HCT116 (cell line): Measurements from ENCODE around the gene USP32.

Experiments
- POLR2AphosphoS5 ChIP-seq: IDR thresholded peaks from 2 replicates; pipeline ENCODE4 v1.6.1; 2011; ENCODE audit warnings: mild to moderate bottlenecking, low read depth, low read length, moderate library complexity
- YY1 ChIP-seq: IDR thresholded peaks from 2 replicates; pipeline ENCODE4 v1.6.1; 2011; ENCODE audit warnings: low read length, low read depth, moderate library complexity, mild to moderate bottlenecking; ENCODE audit not compliant: insufficient replicate concordance; ENCODE audit errors: extremely low read depth
- ZNF274 ChIP-seq: fragments of 200-500 bp; sonication (Bioruptor generic); IDR thresholded peaks from 2 replicates; pipeline ENCODE4 v1.6.1; 2014; ENCODE audit warnings: mild to moderate bottlenecking, low read depth, low read length, inconsistent platforms
- TF ChIP-seq, protein P1 (sequence below), 3 experiments: fragments of 200-600 bp in 1 of 3; sonication (generic) in 1 of 3; IDR thresholded peaks in 2 of 3; conservative IDR thresholded peaks in 1 of 3; 2 replicates each; pipeline ENCODE4 v1.5.1; 2012 to 2017; ENCODE audit warnings: low read depth in 2 of 3, low read length in 2 of 3, antibody characterized with exemption in 1 of 3, borderline replicate concordance in 1 of 3, control low read depth in 1 of 3, mild to moderate bottlenecking in 1 of 3, mixed read lengths in 1 of 3, mixed run types in 1 of 3, moderate library complexity in 1 of 3; ENCODE audit not compliant: insufficient read depth in 1 of 3
- TF ChIP-seq, protein P2 (sequence below): IDR thresholded peaks from 2 replicates; pipeline ENCODE4 v1.6.1; 2012
- TF ChIP-seq, protein P3 (sequence below): IDR thresholded peaks from 2 replicates; pipeline ENCODE4 v1.6.1; 2012; ENCODE audit warnings: low read depth

DNA sequence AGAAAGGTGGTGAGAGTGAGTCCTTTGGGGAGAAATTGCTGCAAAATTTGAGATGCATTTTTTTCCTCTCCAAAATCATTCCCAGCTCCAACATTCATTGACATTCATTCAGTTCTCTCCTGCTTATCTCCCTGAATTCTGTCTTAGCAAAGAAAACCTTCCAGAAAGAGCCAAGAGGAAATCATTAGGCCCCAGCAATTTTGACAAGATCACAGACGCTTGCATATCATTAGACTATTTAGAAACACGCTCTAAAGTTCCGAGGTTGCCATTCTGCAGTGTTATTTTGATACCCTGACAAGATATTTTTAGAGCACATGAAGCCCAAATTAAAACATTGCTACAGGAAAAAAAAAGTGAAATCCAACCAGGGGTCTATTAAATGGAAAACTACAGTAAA lies 20.8 kb upstream of the USP32 start:
- TF ChIP-seq, protein P1, sequence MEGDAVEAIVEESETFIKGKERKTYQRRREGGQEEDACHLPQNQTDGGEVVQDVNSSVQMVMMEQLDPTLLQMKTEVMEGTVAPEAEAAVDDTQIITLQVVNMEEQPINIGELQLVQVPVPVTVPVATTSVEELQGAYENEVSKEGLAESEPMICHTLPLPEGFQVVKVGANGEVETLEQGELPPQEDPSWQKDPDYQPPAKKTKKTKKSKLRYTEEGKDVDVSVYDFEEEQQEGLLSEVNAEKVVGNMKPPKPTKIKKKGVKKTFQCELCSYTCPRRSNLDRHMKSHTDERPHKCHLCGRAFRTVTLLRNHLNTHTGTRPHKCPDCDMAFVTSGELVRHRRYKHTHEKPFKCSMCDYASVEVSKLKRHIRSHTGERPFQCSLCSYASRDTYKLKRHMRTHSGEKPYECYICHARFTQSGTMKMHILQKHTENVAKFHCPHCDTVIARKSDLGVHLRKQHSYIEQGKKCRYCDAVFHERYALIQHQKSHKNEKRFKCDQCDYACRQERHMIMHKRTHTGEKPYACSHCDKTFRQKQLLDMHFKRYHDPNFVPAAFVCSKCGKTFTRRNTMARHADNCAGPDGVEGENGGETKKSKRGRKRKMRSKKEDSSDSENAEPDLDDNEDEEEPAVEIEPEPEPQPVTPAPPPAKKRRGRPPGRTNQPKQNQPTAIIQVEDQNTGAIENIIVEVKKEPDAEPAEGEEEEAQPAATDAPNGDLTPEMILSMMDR (IDR thresholded peaks at IDR 0.05 in 2 of 3, conservative IDR thresholded peaks at IDR 0.05 in 1 of 3; ENCODE audit: borderline replicate concordance in 1 of 3, insufficient read depth in 1 of 3, low read depth in 2 of 3, low read length in 2 of 3): no peak
- TF ChIP-seq POLR2AphosphoS5: no peak
- TF ChIP-seq ZNF274: no peak
- no peak for TF ChIP-seq YY1
- TF ChIP-seq, protein P2, sequence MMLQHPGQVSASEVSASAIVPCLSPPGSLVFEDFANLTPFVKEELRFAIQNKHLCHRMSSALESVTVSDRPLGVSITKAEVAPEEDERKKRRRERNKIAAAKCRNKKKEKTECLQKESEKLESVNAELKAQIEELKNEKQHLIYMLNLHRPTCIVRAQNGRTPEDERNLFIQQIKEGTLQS: no peak
- TF ChIP-seq, protein P3, sequence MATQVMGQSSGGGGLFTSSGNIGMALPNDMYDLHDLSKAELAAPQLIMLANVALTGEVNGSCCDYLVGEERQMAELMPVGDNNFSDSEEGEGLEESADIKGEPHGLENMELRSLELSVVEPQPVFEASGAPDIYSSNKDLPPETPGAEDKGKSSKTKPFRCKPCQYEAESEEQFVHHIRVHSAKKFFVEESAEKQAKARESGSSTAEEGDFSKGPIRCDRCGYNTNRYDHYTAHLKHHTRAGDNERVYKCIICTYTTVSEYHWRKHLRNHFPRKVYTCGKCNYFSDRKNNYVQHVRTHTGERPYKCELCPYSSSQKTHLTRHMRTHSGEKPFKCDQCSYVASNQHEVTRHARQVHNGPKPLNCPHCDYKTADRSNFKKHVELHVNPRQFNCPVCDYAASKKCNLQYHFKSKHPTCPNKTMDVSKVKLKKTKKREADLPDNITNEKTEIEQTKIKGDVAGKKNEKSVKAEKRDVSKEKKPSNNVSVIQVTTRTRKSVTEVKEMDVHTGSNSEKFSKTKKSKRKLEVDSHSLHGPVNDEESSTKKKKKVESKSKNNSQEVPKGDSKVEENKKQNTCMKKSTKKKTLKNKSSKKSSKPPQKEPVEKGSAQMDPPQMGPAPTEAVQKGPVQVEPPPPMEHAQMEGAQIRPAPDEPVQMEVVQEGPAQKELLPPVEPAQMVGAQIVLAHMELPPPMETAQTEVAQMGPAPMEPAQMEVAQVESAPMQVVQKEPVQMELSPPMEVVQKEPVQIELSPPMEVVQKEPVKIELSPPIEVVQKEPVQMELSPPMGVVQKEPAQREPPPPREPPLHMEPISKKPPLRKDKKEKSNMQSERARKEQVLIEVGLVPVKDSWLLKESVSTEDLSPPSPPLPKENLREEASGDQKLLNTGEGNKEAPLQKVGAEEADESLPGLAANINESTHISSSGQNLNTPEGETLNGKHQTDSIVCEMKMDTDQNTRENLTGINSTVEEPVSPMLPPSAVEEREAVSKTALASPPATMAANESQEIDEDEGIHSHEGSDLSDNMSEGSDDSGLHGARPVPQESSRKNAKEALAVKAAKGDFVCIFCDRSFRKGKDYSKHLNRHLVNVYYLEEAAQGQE: no peak
